NCI-H524 treated with DMSO at 0.1 percent for 48 hours (cell line): Measurements from ENCODE around the gene SOX5.
"Not testable (repeated sequence)": the region's sequence is repeated elsewhere in the genome, so short reads cannot be mapped to it uniquely, and the experiment has no call there.

ENCODE experiments used
- DNase-seq: peaks from one replicate; lab custom pipeline; 2025; lab: John Stamatoyannopoulos, UW

SOX5 gene

DNA sequence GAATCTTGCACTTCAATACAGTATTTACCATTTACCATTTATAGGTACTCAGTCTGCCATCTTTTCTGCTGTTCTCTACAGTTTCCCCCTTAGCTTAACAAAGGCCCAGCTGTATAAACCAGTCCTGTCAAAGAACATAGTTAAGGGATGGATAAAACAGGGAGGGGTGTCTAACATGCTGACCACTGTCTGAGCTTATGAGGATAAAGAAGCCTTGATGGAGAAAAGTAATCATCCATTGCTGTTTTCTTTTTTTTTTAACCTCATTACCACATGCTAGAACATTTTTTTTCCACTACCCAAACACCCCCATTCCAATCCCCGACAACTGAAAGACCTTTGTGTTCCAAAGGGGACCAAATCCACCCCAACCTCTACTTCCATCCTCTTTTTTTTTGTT lies 39.9 kb downstream of the SOX5 start:
- no peak for DNase-seq

- peak; percentile 21 for DNase-seq
These were observed 43.1 kb downstream of the SOX5 start for GRCh38 chr12:23906329-23906728.

DNA sequence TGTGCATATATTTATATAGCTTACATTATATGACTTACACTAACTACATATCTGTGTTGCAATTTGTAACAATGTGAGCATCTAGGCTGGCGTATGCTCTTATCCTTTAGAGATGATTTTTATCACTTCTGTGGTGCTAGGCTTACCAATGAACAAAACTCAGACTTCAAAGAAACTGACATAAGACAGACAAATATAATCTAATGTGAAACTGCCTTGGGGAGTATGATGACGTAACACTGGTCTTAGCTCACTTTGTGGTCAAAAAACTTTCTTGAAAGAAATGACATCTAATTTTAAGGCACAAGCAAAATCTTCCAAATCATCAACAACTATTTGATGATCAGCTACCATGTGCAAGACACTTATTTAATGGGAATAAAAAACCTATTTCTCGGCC lies 50.0 kb downstream of the SOX5 start:
- DNase-seq: no peak

DNA sequence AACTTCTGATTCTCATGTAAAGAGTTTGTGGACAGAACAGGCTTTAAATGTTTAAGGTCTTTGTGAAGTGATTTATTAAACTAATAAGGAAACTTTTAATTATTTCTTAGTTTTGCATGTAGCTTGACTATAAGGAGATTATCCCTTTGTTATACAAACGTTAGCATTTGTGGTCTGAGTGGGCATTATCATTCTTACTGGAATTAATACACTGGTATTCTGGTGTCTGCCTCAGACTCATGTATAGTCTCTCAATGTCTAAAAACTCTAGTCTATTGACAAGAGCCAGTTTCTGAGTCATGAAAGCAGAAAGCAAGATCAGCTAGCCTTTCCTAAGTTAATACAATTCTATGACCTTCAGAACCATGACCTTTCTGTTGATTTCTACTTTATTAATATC lies 51.3 kb downstream of the SOX5 start:
- no peak for DNase-seq

DNA sequence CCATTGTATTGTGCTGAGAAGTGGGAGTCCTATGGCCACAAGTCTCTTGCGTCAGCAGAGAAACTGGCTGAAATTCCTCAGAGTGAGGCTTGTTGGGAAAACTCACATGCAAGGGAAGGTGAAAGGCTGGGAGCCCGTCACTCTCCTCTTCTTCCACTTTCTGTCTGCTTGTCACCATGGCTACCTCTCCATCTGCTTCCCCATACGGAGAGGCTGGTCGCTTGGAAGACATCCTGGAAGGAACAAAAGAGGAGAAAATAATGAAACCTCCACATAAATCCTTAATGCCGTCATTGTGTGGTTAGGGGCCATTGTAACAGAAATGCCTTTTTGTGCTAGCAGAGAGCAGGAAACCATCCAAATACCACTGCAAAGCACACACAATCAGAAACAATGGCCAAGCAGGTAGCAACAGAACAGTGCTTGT lies 53.7 kb downstream of the SOX5 start:
- DNase-seq: peak; percentile 24

DNA sequence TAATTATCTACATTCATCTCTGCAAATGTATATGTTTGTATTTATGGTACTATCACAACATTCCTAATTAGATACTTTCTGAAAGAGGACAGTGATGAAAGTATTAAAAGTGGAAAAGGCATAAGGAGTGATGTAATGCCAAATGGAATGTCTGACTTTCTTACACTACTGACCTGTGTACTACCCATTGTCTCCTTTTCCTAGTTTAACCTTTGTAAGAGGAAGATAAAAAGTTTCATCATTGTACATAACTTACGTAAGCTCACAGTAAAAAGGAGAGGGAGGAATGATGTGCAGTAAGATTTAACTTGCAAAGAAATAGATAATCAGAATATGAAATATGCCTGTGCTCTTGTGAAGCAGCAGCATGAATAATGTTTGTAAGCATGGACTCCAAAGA lies 55.9 kb downstream of the SOX5 start:
- DNase-seq: no peak

DNA sequence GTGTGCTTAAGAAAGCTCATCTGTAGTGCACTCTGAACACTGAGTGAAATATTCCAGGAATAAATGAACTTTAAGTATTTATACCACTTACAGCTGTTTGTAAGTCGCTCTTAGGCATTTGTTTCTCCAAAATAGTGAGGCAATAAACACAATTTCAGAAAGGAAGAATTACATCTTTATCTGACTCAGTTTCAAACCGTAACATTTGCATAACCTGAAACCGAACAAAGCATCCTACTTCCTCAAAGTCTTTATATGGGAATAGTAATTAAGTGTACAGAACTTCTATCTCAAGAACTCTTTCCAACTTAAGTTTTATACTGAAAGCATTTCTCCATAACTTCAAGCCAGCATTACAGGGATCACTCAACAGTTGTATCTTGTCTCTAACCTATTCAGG lies 58.4 kb downstream of the SOX5 start:
- DNase-seq: no peak

DNA sequence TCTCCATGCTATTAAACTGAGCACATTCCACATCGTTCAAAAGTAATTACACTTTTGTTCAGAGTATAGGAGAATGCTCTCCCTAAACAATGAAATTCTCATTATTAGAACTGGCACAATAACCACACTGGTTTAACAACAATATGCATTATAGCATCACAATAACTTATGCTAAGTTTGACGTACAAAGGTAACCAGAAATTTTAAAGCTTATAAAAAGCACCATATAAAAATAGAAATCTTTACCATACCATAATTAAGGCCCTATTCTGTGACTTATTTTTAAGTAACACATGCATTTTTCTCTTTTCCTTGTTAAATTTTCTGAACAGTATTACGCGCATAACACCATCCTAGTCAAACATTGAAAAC lies 60.4 kb downstream of the SOX5 start:
- no peak for DNase-seq

DNA sequence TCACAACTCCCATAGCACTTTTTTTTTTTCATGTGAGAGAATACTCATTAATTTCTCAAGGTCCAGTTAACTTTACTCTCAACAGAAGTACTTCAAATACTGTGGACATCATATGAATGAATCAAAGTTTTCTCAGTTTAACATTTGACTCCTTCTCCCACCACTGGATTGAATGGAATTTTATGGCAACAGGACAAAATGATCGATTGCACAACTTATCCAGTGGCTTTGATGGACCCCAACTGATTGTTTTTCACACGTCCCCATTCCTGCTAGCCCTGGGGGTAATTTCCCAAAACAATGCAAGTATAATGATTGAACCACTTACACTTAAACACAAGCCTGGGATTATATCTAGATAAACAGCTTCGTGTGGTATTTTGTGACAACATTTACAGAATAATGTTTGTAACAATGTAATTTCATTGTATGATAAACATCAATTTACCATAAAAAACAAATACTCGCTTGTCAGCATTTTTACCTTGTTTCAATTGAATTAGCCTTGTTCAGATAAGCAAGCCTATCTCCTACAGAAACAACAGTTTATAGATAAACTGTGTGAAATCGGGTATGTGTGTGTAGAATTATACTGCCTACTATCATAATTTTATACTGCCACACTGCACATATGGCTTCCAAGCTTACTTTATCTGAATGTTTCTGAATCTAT lies 60.9 kb downstream of the SOX5 start:
- no peak for DNase-seq

- DNase-seq: no peak
These were observed 62.2 kb downstream of the SOX5 start for GRCh38 chr12:23887055-23887835.

- no peak for DNase-seq
These were observed 64.1 kb downstream of the SOX5 start for GRCh38 chr12:23885394-23885793.

DNA sequence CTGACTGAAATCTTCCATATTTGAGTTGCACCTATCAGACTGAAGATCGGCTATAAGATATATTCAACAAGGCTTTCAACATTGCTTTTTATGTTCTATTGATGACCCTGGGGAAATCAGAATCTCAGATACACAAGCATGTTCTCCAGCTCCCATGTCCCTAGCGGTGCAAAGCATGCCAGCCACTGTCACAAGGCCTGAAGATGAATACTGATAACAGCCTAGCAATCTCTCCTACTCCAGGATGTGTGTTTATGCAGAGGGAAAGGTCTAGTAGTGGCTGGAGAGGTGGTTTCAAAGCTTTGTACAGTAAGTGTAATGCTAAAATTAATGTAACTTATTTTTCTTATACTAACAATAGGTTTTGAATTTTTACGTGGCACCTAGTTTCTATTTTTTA lies 64.6 kb downstream of the SOX5 start:
- DNase-seq: no peak

GRCh38 chr12:23880988-23881387 lies 68.5 kb downstream of the SOX5 start:
- DNase-seq: no peak

DNA sequence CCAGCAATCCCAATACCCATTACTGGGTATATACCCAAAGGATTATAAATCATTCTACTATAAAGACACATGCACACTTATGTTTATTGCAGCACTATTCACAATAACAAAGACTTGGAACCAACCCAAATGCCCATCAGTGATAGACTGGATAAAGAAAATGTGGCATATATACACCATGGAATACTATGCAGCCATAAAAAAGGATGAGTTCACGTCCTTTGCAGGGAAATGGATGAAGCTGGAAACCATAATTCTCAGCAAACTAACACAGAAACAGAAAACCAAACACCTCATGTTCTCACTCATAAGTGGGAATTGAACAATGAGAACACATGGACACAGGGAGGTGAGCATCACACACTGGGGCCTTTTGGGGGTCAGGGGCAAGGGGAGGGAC lies 72.9 kb downstream of the SOX5 start:
- not testable (repeated sequence) for DNase-seq

DNA sequence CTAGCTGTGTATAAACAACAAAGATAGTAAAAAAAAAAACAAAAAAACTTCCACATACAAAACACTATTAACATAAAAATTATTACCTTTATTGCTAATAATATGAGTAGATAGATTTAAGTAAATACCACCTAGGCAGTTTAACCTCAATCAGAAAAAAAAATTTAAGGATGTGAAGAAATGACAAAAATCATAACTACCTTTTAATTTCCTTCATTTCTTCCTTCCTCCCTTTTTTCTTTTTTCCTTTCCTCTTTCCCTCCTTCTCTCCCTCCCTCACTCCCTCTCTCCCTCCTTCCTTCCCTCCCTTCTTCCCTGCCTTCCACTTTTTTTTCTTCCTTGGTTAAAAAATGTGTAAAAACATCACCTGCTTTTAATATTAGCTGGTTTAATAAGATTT lies 81.7 kb downstream of the SOX5 start:
- DNase-seq: no peak

DNA sequence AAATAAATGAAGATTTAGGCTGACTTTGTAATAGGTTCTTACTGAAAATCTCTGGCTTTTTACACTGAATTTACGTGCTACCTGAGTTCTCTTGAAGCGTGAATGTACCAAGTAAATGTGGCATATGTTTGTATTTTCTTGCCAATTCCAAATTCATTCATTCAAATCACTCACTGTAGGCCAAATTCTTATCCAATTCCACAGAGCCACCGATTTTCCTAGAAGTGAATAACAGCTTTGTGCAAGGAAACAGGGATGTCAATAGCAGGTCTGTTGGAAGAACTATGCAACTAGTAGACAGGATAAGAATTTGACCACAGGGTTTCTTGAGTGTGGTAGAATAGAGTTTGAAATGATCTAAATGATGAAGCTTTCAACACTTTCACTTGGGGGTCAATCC lies 86.8 kb downstream of the SOX5 start:
- no peak for DNase-seq

DNA sequence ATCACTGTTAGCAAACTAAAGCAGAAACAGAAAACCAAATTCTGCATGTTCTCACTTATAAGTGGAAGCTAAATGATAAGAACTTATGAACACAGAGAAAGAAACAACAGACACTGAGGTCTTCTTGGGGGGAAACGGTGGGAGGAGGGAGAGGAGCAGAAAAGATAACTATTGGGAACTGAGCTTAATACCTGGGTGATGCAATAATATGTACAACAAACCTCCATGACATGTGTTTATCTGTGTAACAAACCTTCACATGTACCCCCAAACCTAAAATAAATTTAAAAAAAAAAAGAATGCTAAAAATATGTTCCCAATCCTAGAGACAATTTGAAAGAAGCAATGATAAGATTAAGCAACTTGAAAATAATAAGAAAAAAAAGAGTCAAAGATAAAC lies 89.5 kb downstream of the SOX5 start:
- DNase-seq: no peak

DNA sequence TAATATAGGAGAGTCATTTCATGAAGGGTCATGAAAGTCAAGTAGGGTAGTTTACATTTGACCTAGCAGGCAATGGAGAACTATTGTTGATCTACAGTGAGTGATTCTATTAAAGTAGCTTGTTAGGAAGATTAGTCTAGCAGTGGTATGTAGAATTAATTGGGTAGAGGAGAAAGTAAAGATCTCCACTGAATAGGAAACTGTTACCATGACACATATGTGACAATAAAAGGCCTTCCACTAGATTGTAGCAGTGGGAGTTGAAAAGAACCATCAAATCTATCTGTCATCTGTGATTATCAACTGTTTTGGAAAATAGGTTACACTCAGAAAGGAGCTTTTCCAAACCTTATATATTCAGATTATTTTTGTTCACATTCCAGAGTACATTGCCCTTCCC lies 92.3 kb downstream of the SOX5 start:
- DNase-seq: no peak

- no peak for DNase-seq
These were observed 93.7 kb downstream of the SOX5 start for GRCh38 chr12:23855813-23856212.

DNA sequence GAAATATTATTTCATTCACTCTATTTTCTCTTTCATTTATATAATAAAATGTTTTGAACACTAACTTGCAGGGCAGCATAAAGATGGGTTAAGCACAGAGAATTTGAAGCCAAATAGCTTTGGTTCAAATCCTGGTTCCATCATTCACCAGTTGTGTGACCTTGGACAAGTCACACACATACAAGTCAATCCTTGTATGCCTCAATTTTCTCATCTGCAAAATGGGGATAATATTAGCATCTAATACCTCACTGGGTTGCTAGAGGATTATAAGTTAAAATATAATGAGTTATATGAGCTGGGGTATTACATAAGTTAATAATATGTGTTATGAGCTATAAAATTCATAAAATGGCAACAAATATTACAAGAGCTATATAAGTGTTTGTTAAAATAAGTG lies 94.9 kb downstream of the SOX5 start:
- DNase-seq: no peak

- no peak for DNase-seq
These were observed 95.8 kb downstream of the SOX5 start for GRCh38 chr12:23853640-23854039.

DNA sequence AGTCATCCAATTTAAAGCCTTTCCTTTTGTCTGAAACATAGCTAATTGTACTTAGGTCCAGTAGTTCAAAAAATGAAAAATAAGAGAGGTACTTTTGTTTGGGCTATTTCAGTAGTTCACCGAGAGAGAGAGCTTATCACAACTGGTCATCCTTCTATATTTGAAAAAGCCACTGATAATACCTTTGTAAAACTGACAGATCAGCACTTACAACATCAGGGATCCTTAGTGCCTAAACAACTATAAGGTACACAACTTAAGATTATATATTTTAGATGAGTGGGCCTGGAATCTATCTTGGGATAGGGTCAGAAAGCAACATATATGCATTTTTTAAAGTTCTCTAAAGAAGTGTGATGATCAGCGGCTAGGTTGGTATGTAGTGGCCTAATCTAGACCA lies 97.9 kb downstream of the SOX5 start:
- DNase-seq: no peak

DNA sequence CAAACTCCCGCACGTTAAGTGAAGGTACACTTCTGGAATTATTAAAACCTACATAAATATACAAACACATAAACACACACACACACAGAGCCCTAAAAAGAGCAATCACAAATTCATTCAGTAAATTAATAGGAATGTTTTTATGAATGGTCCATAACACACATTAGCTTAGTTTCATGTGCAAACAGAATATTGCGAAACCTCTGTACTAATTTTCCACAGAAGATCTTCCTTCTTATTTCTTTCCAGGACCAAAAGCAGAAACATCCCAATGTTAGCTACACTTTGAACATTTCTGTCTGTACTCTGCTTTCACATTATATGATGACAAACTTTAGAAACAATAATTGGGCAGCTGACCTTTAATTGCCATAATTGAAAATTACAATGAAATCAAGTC lies 101.6 kb downstream of the SOX5 start:
- DNase-seq: no peak

DNA sequence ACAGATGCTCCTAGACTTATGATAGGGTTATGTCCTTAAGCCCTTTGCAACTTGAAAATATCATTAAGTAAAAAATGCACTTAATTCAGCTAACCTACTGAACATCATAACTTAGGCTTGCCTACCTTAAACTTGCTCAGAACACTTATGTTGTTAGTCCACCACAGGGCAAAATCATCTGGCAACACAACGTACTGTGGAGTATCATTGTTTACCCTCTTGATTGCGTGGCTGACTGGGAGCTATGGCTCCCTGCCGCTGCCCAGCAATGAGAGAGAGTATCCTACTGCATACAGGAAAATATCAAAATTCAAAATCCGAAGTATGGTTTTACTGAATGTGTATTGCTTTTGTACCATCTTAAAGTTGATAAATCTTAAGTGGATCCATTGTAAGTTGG lies 105.5 kb downstream of the SOX5 start:
- no peak for DNase-seq
